ENCODE data around the gene NIP7. TPM values are rescaled to one million over a fixed set of nuclear protein-coding genes. Genes with fewer than 3 reads are reported as not detected.
A peak's percentile ranks its signal among the peaks of the same experiment; 100 is the strongest.

The NIP7 gene
- total RNA-seq, 1 experiment from 2014 or later, result 72.8 TPM

- peak overlapping the region; percentile 63 to 94 (median 80) for H3K27ac Mint-ChIP-seq
- H3K9me3 Mint-ChIP-seq, result no peaks in the 10 kb centered on the region
- no peak overlapping the region for H3K4ac ChIP-seq (ENCODE audit: low read depth, low read length)
- peaks cover 4 to 8% of the 10 kb centered on the region in 2 experiments; a peak in 3 of 4 replicates for H3K4me1 Mint-ChIP-seq
- H3K27ac ChIP-seq (ENCODE audit: insufficient read length, low read depth, low read length), result no peak overlapping the region
- no peak overlapping the region for H3T11ph ChIP-seq (ENCODE audit: low read length)
- H3K79me2 ChIP-seq (ENCODE audit: insufficient read depth, low read length), result peaks cover 5% of the 10 kb centered on the region; the same call in 1 of the 2 replicates
- H2BK5ac ChIP-seq (ENCODE audit: insufficient read length, low read length), result no peak overlapping the region
- H2AK5ac ChIP-seq (ENCODE audit: insufficient read length, low read length), result no peak overlapping the region
- no peak overlapping the region for H2AFZ ChIP-seq (ENCODE audit: low read length)
- no peak overlapping the region for H3K14ac ChIP-seq (ENCODE audit: insufficient read depth, low read length)
- H3K79me1 ChIP-seq (ENCODE audit: insufficient read depth, low read depth, low read length, poor library complexity, severe bottlenecking), result peaks cover 8% of the 10 kb centered on the region
- WGBS (ENCODE audit: extremely low coverage, insufficient read length, low lambda C conversion rate), result no CpG with 5 or more reads among the region's 6 CpGs
- peak overlapping the region; percentile 85 to 86 for H3K4me3 Mint-ChIP-seq
- H3K23ac ChIP-seq (ENCODE audit: insufficient read length, low read depth, low read length), result no peak overlapping the region
- no peak overlapping the region for H3K18ac ChIP-seq (ENCODE audit: insufficient read length, low read depth, low read length)
- no peak overlapping the region for H4K8ac ChIP-seq (replicated peaks; ENCODE audit: insufficient read length, low read depth, low read length)
- H3K36me3 Mint-ChIP-seq (ENCODE audit: insufficient read depth in 1 of 3, low read depth in 3 of 3), result peaks cover 23 to 41% (median 40%) of the 10 kb centered on the region in 3 experiments
- no peak overlapping the region for H4K5ac ChIP-seq (ENCODE audit: insufficient read length, low read depth, low read length)
- DNase-seq, result no peak
- H4K91ac ChIP-seq (ENCODE audit: insufficient read length, low read depth, low read length), result no peak overlapping the region
- no peak overlapping the region for H3K56ac ChIP-seq (ENCODE audit: insufficient read length, low read depth, low read length)
- peaks cover 2% of the 10 kb centered on the region for H3K23me2 ChIP-seq (ENCODE audit: insufficient read length, low read depth, low read length, poor library complexity, severe bottlenecking)
- H2BK15ac ChIP-seq (ENCODE audit: low read depth, low read length), result no peak overlapping the region
- no peak overlapping the region for H2BK20ac ChIP-seq (ENCODE audit: low read depth, low read length, poor library complexity, severe bottlenecking)
- peak overlapping the region; percentile 60 for H3K9ac ChIP-seq (ENCODE audit: extremely low read depth, insufficient read length, low read length)
- no peaks in the 10 kb centered on the region for H3K27me3 ChIP-seq (ENCODE audit: insufficient read depth, low read length)
- no peaks in the 10 kb centered on the region for H3K9me3 ChIP-seq (ENCODE audit: control insufficient read depth, low read depth, low read length)
- no peak overlapping the region for H2BK120ac ChIP-seq (ENCODE audit: low read depth, low read length, poor library complexity, severe bottlenecking)
- H3K4me2 ChIP-seq (ENCODE audit: insufficient read depth, insufficient read length, low read length), result peak overlapping the region; percentile 83
- H3K27me3 Mint-ChIP-seq (ENCODE audit: low read depth), result no peaks in the 10 kb centered on the region
- no peak overlapping the region for H2BK12ac ChIP-seq (ENCODE audit: insufficient read length, low read depth, low read length)
- TF ChIP-seq CTCF (conservative IDR thresholded peaks at IDR 0.05), result no peak
- H3K4me1 ChIP-seq (ENCODE audit: insufficient read depth, low read length), result no peaks in the 10 kb centered on the region
- no peaks in the 10 kb centered on the region for H4K20me1 ChIP-seq (ENCODE audit: control insufficient read depth, insufficient read depth, insufficient read length)
Observed at GRCh38 chr16:69384974-69385373, 45.4 kb downstream of the NIP7 start.

All from H9 (cell line).